OCI-LY7 (cell line): ENCODE measurements around the gene LTB. TPM values are rescaled to one million over a fixed set of nuclear protein-coding genes. Genes with fewer than 3 reads are reported as not detected.

Experiments
- BruUV-seq: library from RNA; stranded (reverse); fragments of 400-500 nt; replicated peaks from 2 replicates; lab custom pipeline; 2021; lab: Mats Ljungman, UMichigan
- CTCF ChIA-PET: fragments of 300-600 bp; sonication (Branson Sonifier 250); formaldehyde crosslinking; loops from one replicate; lab custom pipeline; 2022; ENCODE audit warnings: antibody characterized with exemption; ENCODE audit not compliant: unreplicated experiment; lab: Charles Lee
- POLR2A ChIA-PET: fragments of 300-600 bp; sonication (Branson Sonifier 250); formaldehyde crosslinking; loops from one replicate; lab custom pipeline; 2022; ENCODE audit warnings: antibody characterized with exemption; lab: Charles Lee
- DNase-seq: peaks from one replicate; pipeline ENCODE4 v3.0.0-alpha.2; 2015; ENCODE audit warnings: low spot score
- H2AFZ ChIP-seq: fragments of 200-600 bp; sonication (generic), shearing (Covaris generic); 2 replicates; pipeline ENCODE4 v1.6.1; 2014; ENCODE audit warnings: mild to moderate bottlenecking, antibody characterized with exemption, low read length, moderate library complexity
- H3K27ac ChIP-seq: fragments of 200-600 bp; sonication (generic); 2 replicates; pipeline ENCODE4 v1.5.1; 2014; ENCODE audit warnings: mixed run types, low read depth, mild to moderate bottlenecking, moderate library complexity, low read length, inconsistent platforms; ENCODE audit not compliant: poor library complexity, severe bottlenecking
- H3K36me3 ChIP-seq: fragments of 200-600 bp; sonication (generic); 2 replicates; pipeline ENCODE4 v1.6.1; 2014; ENCODE audit warnings: mild to moderate bottlenecking, antibody characterized with exemption, low read length, moderate library complexity, mixed read lengths; ENCODE audit not compliant: insufficient read depth
- H3K4me1 ChIP-seq: fragments of 200-600 bp; sonication (generic); 2 replicates; pipeline ENCODE4 v1.5.1; 2014; ENCODE audit warnings: mild to moderate bottlenecking, low read length; ENCODE audit not compliant: insufficient read depth, poor library complexity, severe bottlenecking
- H3K4me2 ChIP-seq: fragments of 200-600 bp; sonication (generic); 2 replicates; pipeline ENCODE4 v1.6.1; 2014; ENCODE audit warnings: mild to moderate bottlenecking, low read length
- H3K4me3 ChIP-seq: fragments of 200-600 bp; sonication (generic); 2 replicates; pipeline ENCODE4 v1.5.1; 2014; ENCODE audit warnings: mild to moderate bottlenecking, low read depth, low read length; ENCODE audit not compliant: poor library complexity, severe bottlenecking
- H3K79me2 ChIP-seq: fragments of 200-600 bp; sonication (generic); 2 replicates; pipeline ENCODE4 v1.6.1; 2016; ENCODE audit warnings: low read depth, mild to moderate bottlenecking, low read length, moderate library complexity, mixed read lengths; ENCODE audit not compliant: insufficient read depth
- H3K9me2 ChIP-seq: fragments of 200-600 bp; sonication (generic); 2 replicates; pipeline ENCODE4 v1.6.1; 2016; ENCODE audit warnings: mild to moderate bottlenecking, low read length, mixed read lengths; ENCODE audit not compliant: insufficient read depth
- H3K9me3 ChIP-seq: fragments of 200-600 bp; sonication (generic); 2 replicates; pipeline ENCODE4 v1.6.1; 2014; ENCODE audit warnings: mild to moderate bottlenecking, mixed run types, low read length, mixed read lengths
- H4K20me1 ChIP-seq: fragments of 200-600 bp; sonication (generic); 2 replicates; pipeline ENCODE4 v1.6.1; 2014; ENCODE audit warnings: mild to moderate bottlenecking, antibody characterized with exemption, low read length, moderate library complexity, mixed read lengths; ENCODE audit not compliant: insufficient read depth
- EZH2phosphoT487 ChIP-seq: fragments of 200-600 bp; sonication (generic); IDR thresholded peaks from 2 replicates; pipeline ENCODE4 v1.6.1; 2018; ENCODE audit warnings: low read depth, borderline replicate concordance, mild to moderate bottlenecking, mixed run types, antibody characterized with exemption, low read length, moderate library complexity, mixed read lengths
- intact Hi-C: fragments of 100-400 bp; cut with micrococcal nuclease; formaldehyde crosslinking; loops from one replicate; pipeline ENCODE4 v1.10.0; 2022; ENCODE audit not compliant: unreplicated experiment
- total RNA-seq, 2 experiments: library from RNA; depleted of rRNA in 1 of 2; stranded (reverse); fragments of >200 nt in 1 of 2; shearing (Covaris generic) in 1 of 2; gene quantifications; 2 replicates each; pipeline ENCODE4 v1.2.3, GENCODE V29; 2014 to 2022
- TF ChIP-seq, protein P1 (sequence below): fragments of 200-600 bp; sonication (generic); conservative IDR thresholded peaks from 2 replicates; pipeline ENCODE4 v1.5.1; 2014; ENCODE audit warnings: mild to moderate bottlenecking, antibody characterized with exemption, low read length, moderate library complexity, mixed read lengths

LTB gene
- total RNA-seq, 2 experiments from 2014 or later: 36.5 to 36.9 TPM

DNA sequence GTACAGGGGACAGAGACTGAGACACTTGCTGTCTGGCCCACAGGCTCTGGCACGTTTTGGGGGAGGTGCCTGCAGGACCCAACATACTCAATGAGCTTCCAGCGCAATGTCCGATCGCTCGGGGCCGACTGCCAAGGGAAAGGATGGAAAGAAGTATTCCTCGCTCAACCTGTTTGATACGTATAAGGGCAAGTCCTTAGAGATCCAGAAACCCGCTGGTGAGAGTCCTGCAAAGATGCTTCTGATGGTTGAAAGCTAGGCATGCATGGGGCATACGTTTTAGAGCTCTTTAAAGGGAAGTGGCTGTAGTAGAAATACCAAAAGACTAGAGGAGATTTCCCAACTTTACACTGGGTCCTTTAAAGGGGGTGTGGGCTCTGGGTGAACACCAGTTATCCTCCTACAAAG, 40.5 kb upstream of the LTB start:
- no peak for DNase-seq
- Histone ChIP-seq H3K27ac (no peak overlapping the region), H2AFZ (no peak overlapping the region), H3K4me2 (peak overlapping the region; percentile 99), H3K36me3 (peaks cover 69% of the 10 kb centered on the region), H4K20me1 (peaks cover 18% of the 10 kb centered on the region), H3K9me3 (no peaks in the 10 kb centered on the region), H3K79me2 (peaks cover 54% of the 10 kb centered on the region), H3K4me1 (peaks cover 21% of the 10 kb centered on the region), H3K9me2 (no peaks in the 10 kb centered on the region), H3K4me3 (peak overlapping the region; percentile 83)
- BruUV-seq: no TSS peak
- POLR2A ChIA-PET: interaction anchor here (1.0 to 1.4 kb wide), 5 partner anchors 11 to 116 kb away, joined by 3 to 4 read pairs (median 4); no protein-coding TSS in a partner anchor
- CTCF ChIA-PET: interaction anchor here (0.6 kb wide), 1 partner anchor 1069 kb away, joined by 3 read pairs; no protein-coding TSS in a partner anchor
- TF ChIP-seq, protein P1, sequence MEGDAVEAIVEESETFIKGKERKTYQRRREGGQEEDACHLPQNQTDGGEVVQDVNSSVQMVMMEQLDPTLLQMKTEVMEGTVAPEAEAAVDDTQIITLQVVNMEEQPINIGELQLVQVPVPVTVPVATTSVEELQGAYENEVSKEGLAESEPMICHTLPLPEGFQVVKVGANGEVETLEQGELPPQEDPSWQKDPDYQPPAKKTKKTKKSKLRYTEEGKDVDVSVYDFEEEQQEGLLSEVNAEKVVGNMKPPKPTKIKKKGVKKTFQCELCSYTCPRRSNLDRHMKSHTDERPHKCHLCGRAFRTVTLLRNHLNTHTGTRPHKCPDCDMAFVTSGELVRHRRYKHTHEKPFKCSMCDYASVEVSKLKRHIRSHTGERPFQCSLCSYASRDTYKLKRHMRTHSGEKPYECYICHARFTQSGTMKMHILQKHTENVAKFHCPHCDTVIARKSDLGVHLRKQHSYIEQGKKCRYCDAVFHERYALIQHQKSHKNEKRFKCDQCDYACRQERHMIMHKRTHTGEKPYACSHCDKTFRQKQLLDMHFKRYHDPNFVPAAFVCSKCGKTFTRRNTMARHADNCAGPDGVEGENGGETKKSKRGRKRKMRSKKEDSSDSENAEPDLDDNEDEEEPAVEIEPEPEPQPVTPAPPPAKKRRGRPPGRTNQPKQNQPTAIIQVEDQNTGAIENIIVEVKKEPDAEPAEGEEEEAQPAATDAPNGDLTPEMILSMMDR: no peak
- no peak for TF ChIP-seq EZH2phosphoT487
- intact Hi-C loops: loop anchor here (5.0 kb wide), 1 partner anchor 165 kb away; no protein-coding TSS in a partner anchor

DNA sequence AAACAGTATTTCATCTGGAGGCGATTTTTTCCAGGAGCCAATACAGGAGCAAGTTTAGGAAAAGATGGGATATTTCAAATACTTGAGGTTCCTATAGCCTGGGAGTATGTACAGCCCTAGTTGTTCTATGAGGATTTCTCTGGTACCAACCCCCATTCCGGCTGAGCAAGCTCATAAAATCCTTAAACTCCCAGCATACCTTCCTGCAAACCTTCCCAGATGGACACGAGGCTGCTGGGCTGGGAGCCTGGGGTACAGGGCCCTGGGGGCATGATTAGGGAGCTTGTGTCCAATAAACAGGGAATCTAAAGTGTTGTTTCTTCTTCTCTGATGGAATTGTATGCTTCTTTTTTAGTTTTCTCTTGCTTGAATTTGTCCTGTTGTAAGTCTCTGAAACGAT, 39.8 kb upstream of the LTB start:
- Histone ChIP-seq H3K4me1 (peaks cover 22% of the 10 kb centered on the region), H3K9me2 (no peaks in the 10 kb centered on the region), H3K27ac (peak overlapping the region; percentile 94), H3K4me3 (peak overlapping the region; percentile 83), H3K4me2 (peak overlapping the region; percentile 99), H3K9me3 (no peaks in the 10 kb centered on the region), H2AFZ (no peak overlapping the region), H3K36me3 (peaks cover 62% of the 10 kb centered on the region), H3K79me2 (peaks cover 54% of the 10 kb centered on the region), H4K20me1 (peaks cover 18% of the 10 kb centered on the region)
- no TSS peak for BruUV-seq
- POLR2A ChIA-PET: interaction anchor here (0.7 to 1.2 kb wide), 3 partner anchors 25 to 117 kb away, joined by 3 to 4 read pairs (median 4); no protein-coding TSS in a partner anchor
- CTCF ChIA-PET: no interaction called here
- no peak for TF ChIP-seq EZH2phosphoT487
- TF ChIP-seq, protein P1: no peak
- DNase-seq: no peak
- intact Hi-C loops: loop anchor here (2.0 to 5.0 kb wide), 2 partner anchors 165 to 209 kb away; no protein-coding TSS in a partner anchor

DNA sequence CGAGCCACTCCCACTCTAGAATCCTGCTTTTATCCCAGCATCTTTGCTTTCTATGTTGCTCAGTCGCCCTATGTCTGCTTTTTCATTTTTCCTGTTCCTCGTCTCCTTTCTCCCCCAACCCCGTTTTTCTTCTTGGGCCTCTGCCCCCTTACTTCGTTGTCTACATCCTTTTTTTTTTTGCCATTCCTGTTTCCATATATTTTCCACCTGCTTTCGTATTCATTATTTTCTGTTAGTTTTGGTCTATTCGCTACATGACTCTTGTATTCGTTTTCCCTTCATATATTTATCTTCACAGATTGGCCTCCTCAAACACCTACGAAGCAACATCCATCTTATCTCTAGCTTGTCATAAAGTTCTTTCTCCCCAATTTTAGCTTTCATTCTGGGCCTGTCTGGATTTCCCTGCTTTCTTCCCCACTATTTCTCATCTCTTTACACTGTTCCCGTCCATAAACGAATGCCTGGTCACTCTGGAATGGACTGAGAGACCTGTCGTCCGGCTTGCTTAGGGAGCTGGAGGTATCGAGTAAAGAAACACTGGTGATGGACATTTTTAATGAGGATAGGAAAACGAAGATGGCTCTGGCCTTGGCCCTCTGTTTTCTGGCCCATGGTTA, 39.2 kb upstream of the LTB start:
- DNase-seq: no peak
- H2AFZ ChIP-seq: no peak overlapping the region; the same call in 1 of the 2 replicates
- no peaks in the 10 kb centered on the region for H3K9me2 ChIP-seq
- intact Hi-C loops: loop anchor here (2.0 to 5.0 kb wide), 2 partner anchors 166 to 209 kb away; no protein-coding TSS in a partner anchor
- peaks cover 52% of the 10 kb centered on the region for H3K79me2 ChIP-seq
- peak overlapping the region; percentile 99 for H3K4me2 ChIP-seq
- BruUV-seq: TSS peak; percentile 78
- CTCF ChIA-PET: no interaction called here
- peaks cover 27% of the 10 kb centered on the region for H3K4me1 ChIP-seq
- peaks cover 18% of the 10 kb centered on the region for H4K20me1 ChIP-seq
- POLR2A ChIA-PET: interaction anchor here (0.6 to 1.2 kb wide), 3 partner anchors 26 to 61 kb away, joined by 3 to 4 read pairs (median 4); no protein-coding TSS in a partner anchor
- TF ChIP-seq, protein P1: no peak
- no peak for TF ChIP-seq EZH2phosphoT487
- H3K27ac ChIP-seq: peak overlapping the region; percentile 94
- H3K9me3 ChIP-seq: no peaks in the 10 kb centered on the region
- peaks cover 56% of the 10 kb centered on the region for H3K36me3 ChIP-seq
- peak overlapping the region; percentile 83 for H3K4me3 ChIP-seq
